GM21723 (cell line): ENCODE results near the gene UBN1.

Source experiments
- ATAC-seq: cut with Tn5 transposase; IDR thresholded peaks from one replicate; pipeline ENCODE4 v1.9.1; 2021; ENCODE audit warnings: mild to moderate bottlenecking, moderate library complexity; ENCODE audit not compliant: unreplicated experiment

UBN1 gene

GRCh38 chr16:4814046-4814445 is 33.2 kb upstream of the UBN1 start:
- ATAC-seq = no peak

- no peak for ATAC-seq
These were observed 32.6 kb upstream of the UBN1 start for GRCh38 chr16:4814542-4815173.

GRCh38 chr16:4820652-4821051 is 26.6 kb upstream of the UBN1 start:
- no peak for ATAC-seq

- ATAC-seq = no peak
These were observed 22.1 kb upstream of the UBN1 start for GRCh38 chr16:4825196-4825595.

GRCh38 chr16:4826526-4826925 is 20.8 kb upstream of the UBN1 start:
- no peak for ATAC-seq

GRCh38 chr16:4826980-4827379 is 20.3 kb upstream of the UBN1 start:
- no peak for ATAC-seq

- ATAC-seq = no peak
These were observed 18.5 kb upstream of the UBN1 start for GRCh38 chr16:4828567-4829321.

- no peak for ATAC-seq
These were observed 16.9 kb upstream of the UBN1 start for GRCh38 chr16:4830408-4830807.

GRCh38 chr16:4831616-4832015 is 15.7 kb upstream of the UBN1 start:
- no peak for ATAC-seq

GRCh38 chr16:4832698-4833343 is 14.5 kb upstream of the UBN1 start:
- ATAC-seq = no peak

- no peak for ATAC-seq
These were observed 13.7 kb upstream of the UBN1 start for GRCh38 chr16:4833584-4833983.

- no peak for ATAC-seq
These were observed 10.6 kb upstream of the UBN1 start for GRCh38 chr16:4836727-4837126.

GRCh38 chr16:4837733-4838501 is 9.4 kb upstream of the UBN1 start:
- ATAC-seq = no peak

- ATAC-seq = no peak
These were observed 7.3 kb upstream of the UBN1 start for GRCh38 chr16:4839942-4840341.

GRCh38 chr16:4840984-4841383 is 6.3 kb upstream of the UBN1 start:
- ATAC-seq = no peak

GRCh38 chr16:4846503-4846900 is 779 bp upstream of the UBN1 start:
- ATAC-seq = peak; percentile 23

- peak; percentile 27 for ATAC-seq
These were observed 700 bp downstream of the UBN1 start for GRCh38 chr16:4847774-4848587.

GRCh38 chr16:4850211-4850610 is 2.9 kb downstream of the UBN1 start:
- ATAC-seq = no peak

GRCh38 chr16:4852221-4852872 is 5.1 kb downstream of the UBN1 start:
- no peak for ATAC-seq

- ATAC-seq = no peak
These were observed 8.1 kb downstream of the UBN1 start for GRCh38 chr16:4855371-4855770.
